SH-SY5Y (cell line): ENCODE data around the gene KIF9.

Experiments
- GATA2 ChIP-seq: IDR thresholded peaks from 2 replicates; pipeline ENCODE4 v1.6.1; 2011; ENCODE audit warnings: mild to moderate bottlenecking, low read depth, low read length
- GATA3 ChIP-seq: IDR thresholded peaks from 2 replicates; pipeline ENCODE4 v1.6.1; 2011; ENCODE audit warnings: low read depth, mild to moderate bottlenecking, low read length, moderate library complexity

- TF ChIP-seq GATA3 (no peak), GATA2 (no peak)
Observed at GRCh38 chr3:47306022-47306421, 23.4 kb upstream of the KIF9 start.
